T-helper 9 cell (primary cell): ENCODE results near the gene XCR1.

Source experiments
- DNase-seq: peaks from one replicate; pipeline ENCODE4 v3.0.0-alpha.2; 2020

Gene XCR1

DNA sequence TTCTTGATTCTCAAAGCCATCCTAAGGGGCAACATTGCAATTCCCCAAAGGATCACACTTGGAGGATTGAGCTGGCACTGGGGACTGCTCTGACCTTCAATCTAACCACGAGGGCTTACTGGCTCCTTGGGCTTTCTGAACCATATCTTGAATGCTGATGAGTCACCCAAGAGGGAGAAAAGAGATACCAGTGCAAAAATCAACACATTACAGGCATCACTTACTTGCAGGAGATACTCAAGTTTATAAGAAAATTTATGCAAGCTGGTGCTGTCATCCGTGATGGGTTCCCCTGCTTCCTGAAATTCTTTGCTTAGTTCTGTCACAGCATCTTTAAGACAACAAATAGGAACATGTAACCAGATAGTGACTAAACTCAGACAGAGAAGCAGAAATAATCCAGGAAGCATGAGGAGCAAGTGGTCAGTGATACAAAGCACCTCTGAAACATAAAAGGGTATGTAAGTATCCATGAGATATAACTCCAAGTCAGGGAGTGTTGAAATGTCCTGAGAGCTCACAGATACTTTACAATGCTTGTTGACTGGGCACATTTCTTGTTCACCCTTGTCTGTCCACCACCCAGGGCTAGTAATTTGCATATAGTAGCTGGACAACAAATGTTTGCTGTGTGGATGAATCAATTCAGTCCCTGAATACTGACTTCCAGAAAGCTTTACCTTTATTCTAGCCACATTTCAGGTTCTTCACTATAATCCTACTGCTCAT lies 45.8 kb downstream of the XCR1 start:
- no peak for DNase-seq

- DNase-seq: no peak
Measured at GRCh38 chr3:45980819-45981218, 46.5 kb downstream of the XCR1 start.

- DNase-seq: no peak
Measured at GRCh38 chr3:45980229-45980813, 47.0 kb downstream of the XCR1 start.

GRCh38 chr3:45979378-45979777 lies 47.9 kb downstream of the XCR1 start:
- DNase-seq: no peak

- no peak for DNase-seq
Measured at GRCh38 chr3:45978006-45978761, 49.1 kb downstream of the XCR1 start.

GRCh38 chr3:45976191-45977091 lies 50.8 kb downstream of the XCR1 start:
- DNase-seq: no peak

- DNase-seq: no peak
Measured at GRCh38 chr3:45975686-45976085, 51.6 kb downstream of the XCR1 start.

DNA sequence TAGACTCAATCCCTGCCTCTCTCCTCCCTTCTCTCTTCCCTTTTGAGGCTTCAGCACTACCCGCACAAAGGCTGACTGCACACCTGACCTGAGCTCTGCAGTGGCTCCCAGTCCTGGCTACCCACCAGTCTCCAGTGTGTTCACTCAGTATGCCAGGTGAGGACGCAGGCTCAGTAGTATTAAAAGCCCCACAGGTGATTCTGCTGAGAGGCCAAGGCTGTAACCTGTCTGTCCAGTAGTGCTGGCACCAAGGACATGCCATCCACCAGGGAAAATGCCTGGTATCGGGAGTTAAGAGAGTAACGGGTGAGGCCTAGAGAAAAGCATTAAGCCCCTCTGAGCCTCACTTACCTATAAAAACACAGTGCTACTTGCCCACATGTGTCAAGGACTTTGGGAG lies 52.6 kb downstream of the XCR1 start:
- no peak for DNase-seq

GRCh38 chr3:45972534-45973402 lies 54.5 kb downstream of the XCR1 start:
- no peak for DNase-seq

- DNase-seq: no peak
Measured at GRCh38 chr3:45969953-45970352, 57.3 kb downstream of the XCR1 start.

- no peak for DNase-seq
Measured at GRCh38 chr3:45969116-45969515, 58.2 kb downstream of the XCR1 start.

DNA sequence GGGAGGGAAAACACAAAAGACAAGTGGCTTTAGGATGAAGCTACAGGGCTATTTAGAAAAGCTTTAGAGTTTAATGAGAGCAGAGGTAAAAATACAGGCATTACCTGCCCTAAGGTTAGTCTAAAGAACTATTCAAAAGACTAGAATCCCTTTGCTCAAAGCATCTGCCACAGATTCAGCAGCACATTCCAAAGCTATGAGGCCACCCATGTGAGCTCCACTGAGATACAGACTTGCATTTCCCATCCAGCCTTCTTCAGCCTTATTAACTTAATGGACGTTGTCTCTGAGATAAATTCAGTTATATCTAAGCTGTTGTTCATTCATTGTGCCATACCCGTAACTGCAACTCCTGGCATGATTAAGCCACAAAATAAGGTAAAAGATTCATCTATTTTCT lies 58.6 kb downstream of the XCR1 start:
- DNase-seq: no peak

DNA sequence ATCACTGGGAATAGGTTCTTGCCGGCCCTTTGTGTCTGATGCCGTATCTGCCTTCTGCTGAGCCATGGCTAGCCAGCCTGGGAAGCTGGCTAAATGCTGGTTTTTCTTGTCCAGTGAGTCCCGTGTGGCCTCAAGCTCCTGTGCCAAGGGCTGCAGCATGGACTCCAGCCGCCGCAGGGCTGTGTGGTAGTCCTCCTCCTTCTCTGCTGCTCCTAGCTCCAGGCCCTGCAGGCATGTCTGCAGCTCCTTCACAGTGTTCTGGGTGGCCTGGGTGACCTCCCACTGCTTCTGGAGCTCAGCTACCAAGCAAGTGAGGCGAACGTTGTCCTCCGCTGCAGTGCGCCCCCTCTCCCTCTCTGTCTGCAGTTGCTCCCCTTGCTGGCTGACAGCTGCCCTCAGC lies 59.1 kb downstream of the XCR1 start:
- DNase-seq: no peak

- no peak for DNase-seq
Measured at GRCh38 chr3:45967724-45968123, 59.6 kb downstream of the XCR1 start.
